Measurements from ENCODE around the gene IMPDH1.
A peak's percentile ranks its signal among the peaks of the same experiment; 100 is the strongest.

IMPDH1 gene

DNA sequence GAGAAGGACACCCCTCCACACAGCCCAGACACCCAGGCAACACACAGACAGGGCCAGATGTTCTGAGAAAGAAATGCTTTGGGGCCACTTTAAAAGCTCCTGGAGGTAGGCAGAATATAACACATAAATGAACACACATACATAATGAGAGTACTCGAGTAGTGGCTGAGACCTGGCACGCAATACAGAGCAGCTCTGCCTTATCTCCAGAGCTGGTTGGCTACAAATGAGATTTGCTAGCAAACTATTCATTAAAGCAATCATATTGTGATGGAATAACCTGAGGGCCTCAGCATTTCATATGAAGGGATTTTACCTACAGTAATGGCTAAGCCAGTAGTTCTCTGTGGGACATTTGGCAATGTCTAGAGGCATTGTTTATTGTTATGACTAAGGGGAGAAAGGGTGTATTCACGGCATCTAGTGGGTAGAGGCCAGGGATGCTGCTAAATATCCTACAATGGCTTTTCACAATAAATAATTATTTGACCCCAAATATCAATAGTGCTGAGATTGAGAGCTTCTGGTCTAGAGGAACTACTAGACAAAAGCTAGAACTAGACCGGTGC, 5.5 kb upstream of the IMPDH1 start:
- no peak for TF ChIP-seq CTCF (IDR thresholded peaks at IDR 0.05; ENCODE audit: insufficient read depth, low read depth, low read length, missing control alignments)
- no peak overlapping the region for H3K4me3 ChIP-seq (ENCODE audit: low read depth, low read length)
- no peak for DNase-seq (ENCODE audit: low read depth)

GRCh38 chr7:128410451-128410753, 620 bp upstream of the IMPDH1 start:
- H3K4me3 ChIP-seq (ENCODE audit: low read depth, low read length) = peak overlapping the region; percentile 51
- TF ChIP-seq CTCF (IDR thresholded peaks at IDR 0.05; ENCODE audit: insufficient read depth, low read depth, low read length, missing control alignments) = no peak
- no peak for DNase-seq (ENCODE audit: low read depth)

GRCh38 chr7:128408709-128409595, 830 bp downstream of the IMPDH1 start:
- DNase-seq (ENCODE audit: low read depth) = no peak
- TF ChIP-seq CTCF (IDR thresholded peaks at IDR 0.05; ENCODE audit: insufficient read depth, low read depth, low read length, missing control alignments) = no peak
- peak overlapping the region; percentile 51 for H3K4me3 ChIP-seq (ENCODE audit: low read depth, low read length)

GRCh38 chr7:128407751-128408708, 1.8 kb downstream of the IMPDH1 start:
- DNase-seq (ENCODE audit: low read depth) = no peak
- no peak overlapping the region for H3K4me3 ChIP-seq (ENCODE audit: low read depth, low read length)
- TF ChIP-seq CTCF (IDR thresholded peaks at IDR 0.05; ENCODE audit: insufficient read depth, low read depth, low read length, missing control alignments) = no peak

DNA sequence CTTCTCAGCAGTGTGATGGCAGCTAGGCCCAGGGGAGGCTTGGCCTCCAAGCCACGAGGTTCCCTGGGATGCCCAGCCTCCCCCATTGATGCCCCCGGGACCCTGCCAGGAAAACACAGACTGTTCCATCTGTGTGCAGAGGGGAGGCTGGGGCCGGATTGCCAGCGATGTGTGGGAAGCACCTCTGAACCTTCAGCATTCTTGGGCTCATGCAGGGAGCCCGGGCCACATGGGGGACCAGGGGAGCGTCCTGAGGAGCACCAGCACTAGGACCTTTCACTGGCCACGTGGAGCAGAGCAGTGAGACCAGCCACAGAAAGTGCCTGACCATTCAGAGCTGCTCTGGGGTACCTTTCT, 2.6 kb downstream of the IMPDH1 start:
- no peak for DNase-seq (ENCODE audit: low read depth)
- H3K4me3 ChIP-seq (ENCODE audit: low read depth, low read length) = no peak overlapping the region
- TF ChIP-seq CTCF (IDR thresholded peaks at IDR 0.05; ENCODE audit: insufficient read depth, low read depth, low read length, missing control alignments) = no peak

DNA sequence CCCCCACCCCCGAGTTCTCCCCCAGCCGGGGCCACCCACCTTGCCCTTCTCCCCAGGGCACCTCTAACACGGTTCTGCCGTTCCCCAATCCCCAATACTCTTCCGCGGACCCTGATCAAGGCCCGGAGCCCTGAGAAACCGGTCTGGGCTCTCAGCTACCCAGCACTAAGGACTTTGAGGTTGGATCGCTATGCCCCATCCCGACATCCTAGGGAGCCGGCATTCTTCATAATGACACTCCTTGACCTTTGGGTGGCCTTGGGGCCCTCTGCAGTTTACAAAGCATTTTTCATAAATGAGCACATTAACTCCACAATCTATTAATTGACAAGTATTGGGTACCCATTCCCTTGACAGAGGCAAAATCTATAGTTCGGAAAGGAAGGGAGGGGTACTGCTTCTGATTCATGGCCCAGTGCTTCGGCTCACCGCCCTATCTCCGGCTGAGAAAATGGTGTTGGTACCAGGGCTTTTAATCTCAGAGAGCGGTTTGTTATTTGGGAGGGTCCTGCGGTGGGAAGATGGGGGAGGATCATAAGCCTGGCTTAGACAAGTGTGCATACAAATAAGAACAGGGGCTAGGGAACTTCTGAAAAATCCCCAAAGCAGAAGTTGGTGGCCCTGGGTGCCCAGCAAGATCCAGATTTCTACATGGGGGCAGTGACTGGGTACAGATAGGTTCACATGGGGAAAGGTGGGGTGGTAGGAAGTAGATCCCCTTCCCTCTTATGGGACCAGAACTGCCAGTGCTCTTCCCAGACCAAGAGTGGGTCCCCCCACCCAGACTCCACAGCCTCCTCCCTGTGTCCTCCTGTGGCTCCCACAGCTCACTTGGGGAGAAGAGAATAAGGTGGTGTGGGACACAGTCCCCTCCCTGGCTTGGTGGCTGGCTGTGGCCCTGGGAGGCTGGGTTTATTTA, 3.2 kb downstream of the IMPDH1 start:
- TF ChIP-seq CTCF (IDR thresholded peaks at IDR 0.05; ENCODE audit: insufficient read depth, low read depth, low read length, missing control alignments) = no peak
- DNase-seq (ENCODE audit: low read depth) = no peak
- H3K4me3 ChIP-seq (ENCODE audit: low read depth, low read length) = no peak overlapping the region

Data from GM12865 (cell line).